GM19351 (cell line): ENCODE measurements around the gene MRPL55.

ENCODE experiments used
- ATAC-seq: cut with Tn5 transposase; IDR thresholded peaks from one replicate; pipeline ENCODE4 v1.9.1; 2021; ENCODE audit warnings: mild to moderate bottlenecking, moderate library complexity; ENCODE audit not compliant: unreplicated experiment

Gene MRPL55

DNA sequence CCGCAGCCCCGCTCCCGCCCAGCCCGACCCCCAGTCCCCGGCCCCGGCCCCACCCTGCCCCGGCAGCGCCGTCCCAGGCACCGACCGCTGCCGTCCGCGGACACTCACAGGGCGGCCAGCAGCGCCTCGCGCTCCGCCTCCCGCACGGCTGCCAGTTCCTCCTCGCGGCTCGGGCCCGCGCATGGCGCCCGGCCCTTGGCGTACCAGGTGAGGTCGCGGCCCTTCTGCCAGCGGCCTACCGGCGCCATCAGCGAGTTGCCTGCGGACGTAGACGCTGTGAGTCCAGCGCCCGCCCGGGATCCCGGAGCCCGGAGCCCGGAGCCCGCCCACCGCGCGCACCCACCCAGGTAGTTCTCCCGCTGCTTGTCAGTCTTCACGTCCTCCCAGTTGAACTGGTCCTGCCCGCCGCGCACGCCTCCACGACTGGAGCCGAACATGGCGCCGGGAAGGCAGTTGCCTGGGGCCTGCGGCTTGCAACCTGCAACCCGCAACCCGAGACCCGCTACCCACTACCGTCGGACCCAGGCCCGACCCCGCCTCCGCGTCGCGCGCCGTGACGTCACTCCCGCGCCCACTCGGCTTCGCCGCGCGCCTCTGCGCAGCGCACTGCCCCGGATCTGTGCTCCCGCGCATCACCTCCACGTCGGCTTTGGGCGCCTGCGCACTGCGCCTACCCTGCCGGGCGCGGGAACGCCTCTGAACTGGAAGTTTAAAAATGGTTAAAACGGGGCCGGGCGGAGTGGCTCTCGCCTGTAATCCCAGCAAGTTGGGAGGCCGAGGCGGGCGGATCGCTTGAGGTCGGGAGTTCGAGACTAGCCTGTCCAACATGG, 6.1 kb downstream of the MRPL55 start, which contains the start of gene C1orf35:
TSS of gene C1orf35 (minus strand) at position 535 of the 830 bp plus-strand sequence. CDS start at position 437, 98 bp downstream.
- peak; percentile 71 for ATAC-seq

- peak; percentile 31 for ATAC-seq
Measured at GRCh38 chr1:228101994-228102790, 6.9 kb downstream of the MRPL55 start.

DNA sequence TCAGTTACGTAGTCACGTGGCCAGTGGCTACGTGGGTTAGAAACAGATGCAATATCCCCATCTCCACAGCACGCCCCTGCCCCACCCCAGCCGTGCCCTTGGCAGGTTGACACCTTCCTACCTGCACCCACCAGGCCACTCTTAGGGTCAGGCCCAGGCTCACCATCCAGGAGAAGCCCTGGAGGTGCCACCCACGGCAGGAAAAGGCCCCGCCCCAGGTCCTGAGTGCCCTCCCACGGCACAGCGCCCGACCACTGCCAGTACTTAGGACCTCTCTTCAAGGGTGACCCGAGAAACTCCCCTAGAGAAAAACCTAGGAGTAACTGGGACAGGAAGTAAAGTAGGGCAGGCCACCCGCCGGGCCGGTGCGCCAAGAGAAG, 7.5 kb downstream of the MRPL55 start:
- no peak for ATAC-seq

GRCh38 chr1:228100822-228101613, 8.1 kb downstream of the MRPL55 start:
- ATAC-seq, result no peak

DNA sequence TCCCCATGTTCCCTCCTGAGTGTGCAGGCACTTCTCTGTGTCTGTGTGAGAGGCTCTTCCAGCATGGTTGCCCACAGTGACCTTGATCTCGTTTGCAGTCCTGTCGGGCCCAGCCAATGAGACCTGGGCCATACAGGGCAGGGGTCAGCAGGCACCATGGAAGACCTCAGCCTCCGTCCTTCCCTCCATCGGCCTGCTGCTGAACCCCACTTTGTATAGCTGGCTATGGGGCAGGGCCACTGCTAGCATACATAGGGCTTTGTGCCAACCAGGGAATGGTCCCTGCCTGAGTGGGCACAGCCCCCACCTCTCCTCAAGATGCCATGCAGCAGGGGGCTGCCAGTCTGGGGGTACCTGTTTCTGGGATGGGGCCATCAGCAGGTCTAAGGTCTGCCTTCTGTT, 9.8 kb downstream of the MRPL55 start:
- ATAC-seq, result no peak

GRCh38 chr1:228098323-228098931, 10.7 kb downstream of the MRPL55 start:
- no peak for ATAC-seq

GRCh38 chr1:228097333-228098081, 11.6 kb downstream of the MRPL55 start:
- no peak for ATAC-seq

- ATAC-seq, result no peak
Measured at GRCh38 chr1:228096416-228097332, 12.4 kb downstream of the MRPL55 start.

GRCh38 chr1:228095938-228096337, 13.2 kb downstream of the MRPL55 start:
- ATAC-seq, result no peak

GRCh38 chr1:228095161-228095560, 13.9 kb downstream of the MRPL55 start:
- no peak for ATAC-seq

GRCh38 chr1:228094432-228095016, 14.6 kb downstream of the MRPL55 start:
- ATAC-seq, result no peak

DNA sequence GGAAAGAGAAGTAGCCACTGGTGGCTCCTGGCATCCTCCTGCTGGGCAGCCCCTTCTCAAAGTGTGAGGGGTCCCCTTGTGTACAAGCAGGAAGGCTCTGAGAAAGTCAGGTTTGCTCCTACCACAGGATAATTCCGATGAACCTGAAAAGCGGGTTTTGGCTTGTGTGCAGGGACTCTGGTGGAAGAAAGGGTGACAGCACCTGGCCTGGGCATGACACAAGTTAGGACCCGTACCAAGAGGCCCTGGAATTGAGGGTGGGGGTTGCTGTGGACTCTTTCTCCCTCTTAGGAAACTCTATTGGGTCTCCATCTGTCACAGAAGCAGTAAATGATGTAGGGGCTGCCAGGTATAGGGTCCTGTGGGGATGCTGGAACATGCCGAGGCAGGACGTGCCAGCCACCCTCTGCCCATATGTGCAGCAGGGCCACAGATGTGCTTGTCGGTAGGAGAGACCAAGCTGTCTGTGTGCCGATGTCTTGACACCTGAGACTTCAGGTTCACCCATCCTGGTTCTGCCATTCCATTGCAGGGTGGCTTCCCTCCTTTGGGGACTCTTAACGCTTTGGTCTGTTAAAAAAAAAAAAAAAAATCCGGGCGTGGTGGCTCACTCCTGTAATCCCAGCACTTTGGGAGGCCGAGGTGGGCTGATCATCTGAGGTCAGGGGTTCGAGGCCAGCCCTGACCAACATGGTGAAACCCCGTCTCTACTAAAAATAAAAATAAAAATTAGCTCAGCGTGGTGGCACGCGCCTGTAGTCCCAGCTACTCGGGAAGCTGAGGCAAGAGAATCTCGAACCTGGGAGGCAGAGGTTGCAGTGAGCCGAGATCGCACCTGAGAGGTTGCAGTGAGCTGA, 15.8 kb downstream of the MRPL55 start:
- no peak for ATAC-seq

DNA sequence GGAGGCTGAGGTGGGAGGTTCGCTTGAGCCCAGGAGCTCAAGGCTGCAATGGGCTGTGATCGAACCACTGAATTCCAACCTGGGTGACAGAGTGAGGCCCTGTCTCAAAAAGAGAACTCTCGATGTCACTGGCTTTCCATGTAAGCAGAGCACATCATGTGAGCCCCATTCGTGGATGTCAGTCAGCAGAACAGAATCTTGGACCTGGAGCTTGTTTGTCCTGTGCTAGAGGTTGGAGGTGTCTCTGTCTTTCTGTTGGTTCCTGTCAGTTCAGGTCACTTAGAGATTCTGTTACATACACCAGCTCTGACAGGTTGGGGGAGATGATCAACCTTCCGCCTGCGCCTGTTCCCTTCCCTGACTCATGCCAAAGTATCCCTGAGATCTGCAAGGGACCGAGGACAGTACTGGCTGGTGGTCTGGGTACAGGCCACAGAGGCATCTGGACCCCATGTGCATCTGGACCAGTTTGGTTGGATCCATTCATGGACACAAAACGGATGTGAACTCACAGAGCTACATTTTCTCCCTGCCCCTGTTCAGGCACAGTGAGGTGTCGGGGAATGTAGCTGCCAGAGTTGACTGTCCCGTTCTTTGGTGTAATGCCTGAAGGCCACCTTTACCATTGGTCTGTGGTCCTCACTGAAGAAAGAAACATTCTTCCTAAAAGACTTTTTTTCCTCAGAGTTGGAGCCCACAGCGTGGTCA, 16.6 kb downstream of the MRPL55 start:
- no peak for ATAC-seq

GRCh38 chr1:228091084-228091483, 18.0 kb downstream of the MRPL55 start:
- ATAC-seq, result no peak

- no peak for ATAC-seq
Measured at GRCh38 chr1:228090613-228091081, 18.5 kb downstream of the MRPL55 start.

DNA sequence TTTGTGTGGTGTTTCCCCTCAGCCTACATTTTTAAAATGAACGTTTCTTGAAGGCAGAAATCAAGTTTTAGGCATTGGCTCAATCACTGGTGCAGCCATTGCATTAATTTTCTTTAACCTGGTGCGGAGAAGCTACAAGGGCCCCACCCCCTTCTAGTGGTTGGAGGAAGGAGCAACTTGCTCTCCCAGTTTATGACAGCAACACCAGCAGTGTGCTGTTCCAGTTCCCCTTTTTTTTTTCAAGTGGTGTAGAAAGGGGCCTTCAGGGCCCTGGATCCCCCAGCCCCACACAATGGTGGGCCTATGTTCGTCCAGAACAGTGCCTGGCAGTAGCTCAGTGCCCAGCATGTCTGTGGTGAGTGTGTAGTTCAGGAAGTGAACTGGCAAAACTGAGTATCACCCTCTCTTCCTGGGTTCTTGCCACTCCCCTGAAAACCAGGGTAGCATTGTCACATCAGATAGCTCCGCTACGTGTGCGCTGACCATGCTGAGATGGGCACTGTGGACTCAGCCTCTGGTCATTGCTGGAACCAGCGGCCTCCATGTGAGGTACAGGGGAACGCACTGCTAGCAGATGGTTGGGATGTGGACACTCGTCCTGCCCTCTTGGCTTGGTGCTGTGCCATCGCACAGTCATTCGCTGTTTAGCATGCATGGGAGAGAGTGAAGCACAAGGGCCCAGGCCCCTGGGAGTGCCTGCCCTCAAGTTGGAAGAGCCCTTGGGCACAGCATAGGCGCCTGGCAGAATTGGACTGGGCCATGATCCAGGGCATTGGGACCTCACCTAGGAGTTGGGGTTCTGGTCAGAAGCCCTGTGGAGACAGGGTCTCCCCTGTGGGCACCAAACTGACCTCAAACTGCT, 19.3 kb downstream of the MRPL55 start:
- no peak for ATAC-seq
